Neural progenitor cell (in vitro differentiated cells): ENCODE data around the gene MUC12. TPM values are rescaled to one million over a fixed set of nuclear protein-coding genes. Genes with fewer than 3 reads are reported as not detected.

Source experiments
- DNase-seq: peaks from one replicate; pipeline ENCODE4 v3.0.0-alpha.2; 2016; ENCODE audit warnings: low spot score
- H2AFZ ChIP-seq: fragments of 200-600 bp; sonication (generic); replicated peaks from 2 replicates; pipeline ENCODE4 v1.6.1; 2016; ENCODE audit warnings: antibody characterized with exemption
- H3F3A ChIP-seq: fragments of 200-600 bp; sonication (generic); 2 replicates; pipeline ENCODE4 v1.6.1; 2016; ENCODE audit warnings: antibody characterized with exemption, low read depth
- H3K27ac ChIP-seq: fragments of 200-600 bp; sonication (generic); 2 replicates; pipeline ENCODE4 v1.5.1; 2016; ENCODE audit warnings: mild to moderate bottlenecking
- H3K27me3 ChIP-seq: fragments of 200-600 bp; sonication (generic); 2 replicates; pipeline ENCODE4 v1.6.1; 2016; ENCODE audit warnings: mild to moderate bottlenecking, moderate library complexity
- H3K36me3 ChIP-seq: fragments of 200-600 bp; sonication (generic); 2 replicates; pipeline ENCODE4 v1.5.1; 2016
- H3K4me1 ChIP-seq: fragments of 200-600 bp; sonication (generic); 2 replicates; pipeline ENCODE4 v1.6.1; 2016; ENCODE audit warnings: mixed run types
- H3K4me2 ChIP-seq: fragments of 200-600 bp; sonication (generic); 2 replicates; pipeline ENCODE4 v1.6.1; 2016
- H3K4me3 ChIP-seq: fragments of 200-600 bp; sonication (generic); 2 replicates; pipeline ENCODE4 v1.5.1; 2016
- H3K79me2 ChIP-seq: fragments of 200-600 bp; sonication (generic); 2 replicates; pipeline ENCODE4 v1.6.1; 2016; ENCODE audit warnings: low read depth
- H3K9ac ChIP-seq: fragments of 200-600 bp; sonication (generic); 2 replicates; pipeline ENCODE4 v1.6.1; 2016
- H3K9me3 ChIP-seq: fragments of 200-600 bp; sonication (generic); 2 replicates; pipeline ENCODE4 v1.5.1; 2016; ENCODE audit warnings: low read depth
- H4K20me1 ChIP-seq: fragments of 200-600 bp; sonication (generic); 2 replicates; pipeline ENCODE4 v1.6.1; 2016; ENCODE audit warnings: low read depth
- H3K27ac Mint-ChIP-seq: 3 replicates; pipeline ENCODE4 v1.8.0; 2021; ENCODE audit warnings: mixed read lengths
- H3K27me3 Mint-ChIP-seq: 2 replicates; pipeline ENCODE4 v1.8.0; 2022; ENCODE audit warnings: low read depth, mild to moderate bottlenecking, inconsistent platforms, moderate library complexity, mixed read lengths; ENCODE audit not compliant: insufficient read depth
- H3K36me3 Mint-ChIP-seq: 3 replicates; pipeline ENCODE4 v1.8.0; 2021; ENCODE audit warnings: mixed read lengths
- H3K4me1 Mint-ChIP-seq: 3 replicates; pipeline ENCODE4 v1.8.0; 2021; ENCODE audit warnings: mixed read lengths
- H3K4me3 Mint-ChIP-seq: 3 replicates; pipeline ENCODE4 v1.8.0; 2021; ENCODE audit warnings: mild to moderate bottlenecking, moderate library complexity, mixed read lengths
- H3K9me3 Mint-ChIP-seq: 3 replicates; pipeline ENCODE4 v1.8.0; 2020; ENCODE audit warnings: mixed read lengths
- EZH2 ChIP-seq: fragments of 200-600 bp; sonication (generic); IDR thresholded peaks from 2 replicates; pipeline ENCODE4 v1.6.1; 2017; ENCODE audit warnings: antibody characterized with exemption, mild to moderate bottlenecking, moderate library complexity
- EZH2phosphoT487 ChIP-seq: fragments of 200-600 bp; sonication (generic); IDR thresholded peaks from 2 replicates; pipeline ENCODE4 v1.6.1; 2017; ENCODE audit warnings: antibody characterized with exemption
- total RNA-seq: library from RNA; depleted of rRNA; stranded (reverse); fragments of >200 nt; gene quantifications from 2 replicates; pipeline ENCODE4 v1.2.3, GENCODE V29; 2015; ENCODE audit warnings: low replicate concordance
- TF ChIP-seq, protein P1 (sequence below): fragments of 200-600 bp; sonication (generic); IDR thresholded peaks from 2 replicates; pipeline ENCODE4 v1.5.1; 2017; ENCODE audit warnings: antibody characterized with exemption, mild to moderate bottlenecking

Gene MUC12
- total RNA-seq, 1 donor from 2014 or later: not detected

DNA sequence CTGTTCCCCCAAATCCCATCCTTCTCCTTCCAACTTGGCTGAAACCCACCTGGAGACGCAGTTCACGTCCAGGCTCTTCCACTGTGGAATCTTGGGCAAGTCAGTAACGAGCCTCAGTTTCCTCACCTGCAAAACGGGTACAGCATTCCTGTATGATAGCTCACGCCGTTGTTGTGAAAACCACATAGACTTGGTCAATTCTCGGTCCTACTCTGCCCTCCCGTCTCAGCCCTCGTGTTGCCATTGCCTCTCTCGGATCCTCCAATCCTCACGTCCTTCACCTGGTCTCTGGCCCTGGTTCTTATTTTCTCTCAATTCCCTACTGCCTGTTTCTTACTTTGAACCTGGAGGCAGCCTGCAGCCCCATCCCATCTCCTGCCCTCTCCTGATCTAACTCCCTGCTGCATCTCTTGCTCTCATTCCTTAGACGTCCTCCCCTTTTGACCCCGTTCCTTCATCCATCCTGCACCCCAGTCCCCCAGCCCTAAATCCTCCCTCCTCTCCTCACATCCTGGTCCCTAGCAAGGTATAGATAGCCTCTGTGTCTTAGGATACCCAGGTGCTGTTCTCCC, 2.0 kb upstream of the MUC12 start:
- no peak for DNase-seq

DNA sequence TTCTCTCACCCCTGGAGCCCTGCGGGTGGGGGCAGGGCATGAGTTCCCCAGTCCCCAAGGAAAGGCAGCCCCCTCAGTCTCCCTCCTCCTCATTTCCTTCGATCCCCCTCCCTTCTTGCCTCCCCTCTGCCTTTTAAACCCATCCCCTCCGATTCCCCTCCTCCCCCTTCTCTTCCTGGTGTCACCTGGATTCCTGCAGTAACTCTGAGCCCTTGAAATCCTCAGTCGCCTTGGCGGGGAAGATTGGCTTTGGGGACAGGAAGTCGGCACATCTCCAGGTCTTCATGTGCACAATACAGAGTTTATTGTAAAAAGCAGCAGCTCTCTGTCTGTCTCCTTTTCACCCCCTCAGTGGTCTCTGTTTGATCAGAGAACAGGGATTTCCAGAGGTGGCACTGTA, 1.3 kb upstream of the MUC12 start:
- H2AFZ ChIP-seq: no peak overlapping the region
- peaks cover 69% of the 10 kb centered on the region for H3K27me3 Mint-ChIP-seq
- peaks cover 17% of the 10 kb centered on the region for H3F3A ChIP-seq
- no peaks in the 10 kb centered on the region for H3K36me3 ChIP-seq
- no peak overlapping the region for H3K27ac Mint-ChIP-seq
- peaks cover 25% of the 10 kb centered on the region for H3K4me1 Mint-ChIP-seq
- TF ChIP-seq, protein P1, sequence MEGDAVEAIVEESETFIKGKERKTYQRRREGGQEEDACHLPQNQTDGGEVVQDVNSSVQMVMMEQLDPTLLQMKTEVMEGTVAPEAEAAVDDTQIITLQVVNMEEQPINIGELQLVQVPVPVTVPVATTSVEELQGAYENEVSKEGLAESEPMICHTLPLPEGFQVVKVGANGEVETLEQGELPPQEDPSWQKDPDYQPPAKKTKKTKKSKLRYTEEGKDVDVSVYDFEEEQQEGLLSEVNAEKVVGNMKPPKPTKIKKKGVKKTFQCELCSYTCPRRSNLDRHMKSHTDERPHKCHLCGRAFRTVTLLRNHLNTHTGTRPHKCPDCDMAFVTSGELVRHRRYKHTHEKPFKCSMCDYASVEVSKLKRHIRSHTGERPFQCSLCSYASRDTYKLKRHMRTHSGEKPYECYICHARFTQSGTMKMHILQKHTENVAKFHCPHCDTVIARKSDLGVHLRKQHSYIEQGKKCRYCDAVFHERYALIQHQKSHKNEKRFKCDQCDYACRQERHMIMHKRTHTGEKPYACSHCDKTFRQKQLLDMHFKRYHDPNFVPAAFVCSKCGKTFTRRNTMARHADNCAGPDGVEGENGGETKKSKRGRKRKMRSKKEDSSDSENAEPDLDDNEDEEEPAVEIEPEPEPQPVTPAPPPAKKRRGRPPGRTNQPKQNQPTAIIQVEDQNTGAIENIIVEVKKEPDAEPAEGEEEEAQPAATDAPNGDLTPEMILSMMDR: no peak
- no peak for TF ChIP-seq EZH2
- no peak overlapping the region for H3K4me3 Mint-ChIP-seq
- no peaks in the 10 kb centered on the region for H3K79me2 ChIP-seq
- peaks cover 61% of the 10 kb centered on the region for H3K27me3 ChIP-seq
- H3K9me3 ChIP-seq: no peaks in the 10 kb centered on the region
- no peak overlapping the region for H3K4me3 ChIP-seq
- no peak overlapping the region for H3K4me2 ChIP-seq
- DNase-seq: no peak
- no peaks in the 10 kb centered on the region for H3K36me3 Mint-ChIP-seq
- peaks cover 8% of the 10 kb centered on the region for H4K20me1 ChIP-seq
- peaks cover 8% of the 10 kb centered on the region for H3K4me1 ChIP-seq
- no peaks in the 10 kb centered on the region for H3K9me3 Mint-ChIP-seq
- H3K9ac ChIP-seq: no peak overlapping the region
- no peak overlapping the region for H3K27ac ChIP-seq

More for the DNA sequence above, 2.0 kb upstream of the MUC12 start:
- H3K27ac ChIP-seq: no peak overlapping the region
- Mint-ChIP-seq H3K27me3 (peaks cover 68% of the 10 kb centered on the region), H3K4me3 (peak overlapping the region; percentile 56), H3K36me3 (no peaks in the 10 kb centered on the region), H3K27ac (no peak overlapping the region), H3K9me3 (no peaks in the 10 kb centered on the region), H3K4me1 (peaks cover 25% of the 10 kb centered on the region)
- H3K4me1 ChIP-seq: peaks cover 8% of the 10 kb centered on the region
- TF ChIP-seq EZH2 (no peak), EZH2phosphoT487 (no peak)
- TF ChIP-seq, protein P1: no peak
- H3K4me3 ChIP-seq: no peak overlapping the region
- no peaks in the 10 kb centered on the region for H3K79me2 ChIP-seq
- no peak overlapping the region for H3K9ac ChIP-seq
- H3F3A ChIP-seq: peaks cover 17% of the 10 kb centered on the region
- no peak overlapping the region for H2AFZ ChIP-seq
- no peaks in the 10 kb centered on the region for H3K36me3 ChIP-seq
- no peak overlapping the region for H3K4me2 ChIP-seq
- H3K9me3 ChIP-seq: no peaks in the 10 kb centered on the region
- H3K27me3 ChIP-seq: peaks cover 67% of the 10 kb centered on the region
- peaks cover 8% of the 10 kb centered on the region for H4K20me1 ChIP-seq

DNA sequence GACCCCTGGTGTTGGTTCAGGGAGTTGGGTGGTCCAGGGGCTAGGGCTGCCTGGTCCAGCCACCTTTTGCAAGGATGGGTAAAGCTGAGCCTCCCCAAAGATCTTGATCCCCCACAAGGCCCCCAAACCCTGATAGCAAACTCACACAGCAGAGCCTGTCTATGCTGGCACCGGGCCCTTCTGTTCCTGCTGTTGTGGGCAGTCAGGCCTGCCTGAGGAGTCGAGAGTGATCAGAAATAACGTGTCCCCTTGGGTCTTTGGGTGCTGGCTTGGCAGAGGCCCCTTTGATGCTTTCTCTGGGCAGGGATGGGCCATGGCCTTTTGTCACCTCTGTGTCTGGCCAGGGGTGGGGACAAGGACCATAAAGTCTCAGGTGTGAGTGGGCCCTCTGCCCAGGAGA, 715 bp upstream of the MUC12 start:
- peaks cover 17% of the 10 kb centered on the region for H3F3A ChIP-seq
- no peak overlapping the region for H3K9ac ChIP-seq
- peaks cover 8% of the 10 kb centered on the region for H4K20me1 ChIP-seq
- H3K27me3 Mint-ChIP-seq: peaks cover 66% of the 10 kb centered on the region
- no peak overlapping the region for H3K27ac ChIP-seq
- peaks cover 55% of the 10 kb centered on the region for H3K27me3 ChIP-seq
- no peak for DNase-seq
- no peaks in the 10 kb centered on the region for H3K9me3 Mint-ChIP-seq
- no peak overlapping the region for H3K27ac Mint-ChIP-seq
- no peaks in the 10 kb centered on the region for H3K36me3 ChIP-seq
- H3K79me2 ChIP-seq: no peaks in the 10 kb centered on the region
- H3K9me3 ChIP-seq: no peaks in the 10 kb centered on the region
- no peak overlapping the region for H3K4me3 Mint-ChIP-seq
- H3K4me1 Mint-ChIP-seq: peaks cover 25% of the 10 kb centered on the region
- H3K4me2 ChIP-seq: no peak overlapping the region
- peaks cover 8% of the 10 kb centered on the region for H3K4me1 ChIP-seq
- TF ChIP-seq, protein P1: no peak
- TF ChIP-seq EZH2phosphoT487: no peak
- TF ChIP-seq EZH2: no peak
- H3K36me3 Mint-ChIP-seq: no peaks in the 10 kb centered on the region
- H2AFZ ChIP-seq: no peak overlapping the region
- no peak overlapping the region for H3K4me3 ChIP-seq
